ENCODE measurements around the gene CDH23.

The CDH23 gene

DNA sequence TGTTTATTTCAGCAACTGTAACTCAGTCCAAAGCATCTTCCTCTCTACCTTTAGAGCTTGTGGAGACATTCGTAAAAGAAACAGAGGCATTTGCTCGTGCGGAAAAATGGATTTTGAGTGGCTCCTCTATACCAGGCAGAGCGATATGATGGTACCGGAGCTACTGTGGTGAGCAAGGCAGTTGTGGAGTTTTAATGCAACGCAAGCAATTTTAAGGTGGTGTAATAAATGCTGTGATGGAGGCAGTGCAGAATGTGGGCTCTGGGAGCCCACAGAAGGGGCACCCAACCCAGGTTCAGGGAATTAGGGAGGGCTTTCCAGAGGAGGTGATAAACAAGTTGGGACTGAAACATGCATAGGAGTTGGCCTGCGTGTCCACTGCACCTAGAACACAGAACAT lies 149.5 kb downstream of the CDH23 start:
- TF ChIP-seq EZH2phosphoT487 (IDR thresholded peaks at IDR 0.05; ENCODE audit: borderline replicate concordance): no peak
- TF ChIP-seq, protein P1, sequence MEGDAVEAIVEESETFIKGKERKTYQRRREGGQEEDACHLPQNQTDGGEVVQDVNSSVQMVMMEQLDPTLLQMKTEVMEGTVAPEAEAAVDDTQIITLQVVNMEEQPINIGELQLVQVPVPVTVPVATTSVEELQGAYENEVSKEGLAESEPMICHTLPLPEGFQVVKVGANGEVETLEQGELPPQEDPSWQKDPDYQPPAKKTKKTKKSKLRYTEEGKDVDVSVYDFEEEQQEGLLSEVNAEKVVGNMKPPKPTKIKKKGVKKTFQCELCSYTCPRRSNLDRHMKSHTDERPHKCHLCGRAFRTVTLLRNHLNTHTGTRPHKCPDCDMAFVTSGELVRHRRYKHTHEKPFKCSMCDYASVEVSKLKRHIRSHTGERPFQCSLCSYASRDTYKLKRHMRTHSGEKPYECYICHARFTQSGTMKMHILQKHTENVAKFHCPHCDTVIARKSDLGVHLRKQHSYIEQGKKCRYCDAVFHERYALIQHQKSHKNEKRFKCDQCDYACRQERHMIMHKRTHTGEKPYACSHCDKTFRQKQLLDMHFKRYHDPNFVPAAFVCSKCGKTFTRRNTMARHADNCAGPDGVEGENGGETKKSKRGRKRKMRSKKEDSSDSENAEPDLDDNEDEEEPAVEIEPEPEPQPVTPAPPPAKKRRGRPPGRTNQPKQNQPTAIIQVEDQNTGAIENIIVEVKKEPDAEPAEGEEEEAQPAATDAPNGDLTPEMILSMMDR (conservative IDR thresholded peaks at IDR 0.05; ENCODE audit: low read length): no peak
- H3K36me3 ChIP-seq (ENCODE audit: insufficient read depth, low read length): no peaks in the 10 kb centered on the region
- H4K20me1 ChIP-seq (ENCODE audit: insufficient read depth, low read length, poor library complexity, severe bottlenecking): no peaks in the 10 kb centered on the region
- no peaks in the 10 kb centered on the region for H3K79me2 ChIP-seq (ENCODE audit: insufficient read depth, low read length)
- no peak overlapping the region for H3K4me2 ChIP-seq (ENCODE audit: low read depth, low read length, poor library complexity, severe bottlenecking)
- H3K9ac ChIP-seq (ENCODE audit: low read depth, low read length, poor library complexity, severe bottlenecking): no peak overlapping the region
- no peaks in the 10 kb centered on the region for H3K9me2 ChIP-seq (replicated peaks; ENCODE audit: low read depth, low read length)
- no peaks in the 10 kb centered on the region for H3F3A ChIP-seq (ENCODE audit: low read depth)
- H3K4me3 ChIP-seq (ENCODE audit: low read length, poor library complexity, severe bottlenecking): no peak overlapping the region
- no peaks in the 10 kb centered on the region for H3K27me3 ChIP-seq (ENCODE audit: insufficient read depth, low read length, poor library complexity, severe bottlenecking)
- no peaks in the 10 kb centered on the region for H3K9me3 ChIP-seq (ENCODE audit: insufficient read depth, low read depth, low read length)
- H3K4me1 ChIP-seq (ENCODE audit: insufficient read depth, low read length, poor library complexity, severe bottlenecking): no peaks in the 10 kb centered on the region
- H2AFZ ChIP-seq (ENCODE audit: low read length): no peak overlapping the region

DNA sequence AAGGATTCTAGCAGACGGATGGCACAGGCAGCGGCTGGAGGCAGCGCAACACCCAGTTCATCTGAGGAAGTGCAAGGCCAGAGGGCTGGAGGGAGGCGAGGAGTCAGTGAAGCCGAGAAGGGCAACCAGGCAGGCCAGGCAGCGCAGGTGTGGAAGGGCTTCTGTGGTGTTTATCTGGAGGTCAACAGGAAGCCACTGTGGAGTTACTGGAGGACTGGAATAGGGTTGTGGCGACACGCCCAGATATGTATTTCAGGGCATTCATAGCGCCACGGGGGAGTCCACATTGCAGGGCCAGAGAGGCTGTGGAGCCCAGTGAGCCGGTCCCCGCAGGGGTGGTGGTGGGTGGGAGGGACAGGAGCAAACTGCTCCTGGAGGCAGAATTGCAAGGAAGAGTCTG lies 150.6 kb downstream of the CDH23 start:
- Histone ChIP-seq H3K4me3 (ENCODE audit: low read length, poor library complexity, severe bottlenecking) (no peak overlapping the region), H3K9me2 (replicated peaks; ENCODE audit: low read depth, low read length) (no peaks in the 10 kb centered on the region), H4K20me1 (ENCODE audit: insufficient read depth, low read length, poor library complexity, severe bottlenecking) (no peaks in the 10 kb centered on the region), H3K9me3 (ENCODE audit: insufficient read depth, low read depth, low read length) (no peaks in the 10 kb centered on the region), H3K4me1 (ENCODE audit: insufficient read depth, low read length, poor library complexity, severe bottlenecking) (no peaks in the 10 kb centered on the region), H3K9ac (ENCODE audit: low read depth, low read length, poor library complexity, severe bottlenecking) (no peak overlapping the region), H3K79me2 (ENCODE audit: insufficient read depth, low read length) (no peaks in the 10 kb centered on the region), H2AFZ (ENCODE audit: low read length) (no peak overlapping the region), H3K27me3 (ENCODE audit: insufficient read depth, low read length, poor library complexity, severe bottlenecking) (no peaks in the 10 kb centered on the region), H3K36me3 (ENCODE audit: insufficient read depth, low read length) (no peaks in the 10 kb centered on the region), H3K4me2 (ENCODE audit: low read depth, low read length, poor library complexity, severe bottlenecking) (no peak overlapping the region), H3F3A (ENCODE audit: low read depth) (no peaks in the 10 kb centered on the region)
- TF ChIP-seq EZH2phosphoT487 (IDR thresholded peaks at IDR 0.05; ENCODE audit: borderline replicate concordance): no peak
- TF ChIP-seq, protein P1 (conservative IDR thresholded peaks at IDR 0.05; ENCODE audit: low read length): no peak

DNA sequence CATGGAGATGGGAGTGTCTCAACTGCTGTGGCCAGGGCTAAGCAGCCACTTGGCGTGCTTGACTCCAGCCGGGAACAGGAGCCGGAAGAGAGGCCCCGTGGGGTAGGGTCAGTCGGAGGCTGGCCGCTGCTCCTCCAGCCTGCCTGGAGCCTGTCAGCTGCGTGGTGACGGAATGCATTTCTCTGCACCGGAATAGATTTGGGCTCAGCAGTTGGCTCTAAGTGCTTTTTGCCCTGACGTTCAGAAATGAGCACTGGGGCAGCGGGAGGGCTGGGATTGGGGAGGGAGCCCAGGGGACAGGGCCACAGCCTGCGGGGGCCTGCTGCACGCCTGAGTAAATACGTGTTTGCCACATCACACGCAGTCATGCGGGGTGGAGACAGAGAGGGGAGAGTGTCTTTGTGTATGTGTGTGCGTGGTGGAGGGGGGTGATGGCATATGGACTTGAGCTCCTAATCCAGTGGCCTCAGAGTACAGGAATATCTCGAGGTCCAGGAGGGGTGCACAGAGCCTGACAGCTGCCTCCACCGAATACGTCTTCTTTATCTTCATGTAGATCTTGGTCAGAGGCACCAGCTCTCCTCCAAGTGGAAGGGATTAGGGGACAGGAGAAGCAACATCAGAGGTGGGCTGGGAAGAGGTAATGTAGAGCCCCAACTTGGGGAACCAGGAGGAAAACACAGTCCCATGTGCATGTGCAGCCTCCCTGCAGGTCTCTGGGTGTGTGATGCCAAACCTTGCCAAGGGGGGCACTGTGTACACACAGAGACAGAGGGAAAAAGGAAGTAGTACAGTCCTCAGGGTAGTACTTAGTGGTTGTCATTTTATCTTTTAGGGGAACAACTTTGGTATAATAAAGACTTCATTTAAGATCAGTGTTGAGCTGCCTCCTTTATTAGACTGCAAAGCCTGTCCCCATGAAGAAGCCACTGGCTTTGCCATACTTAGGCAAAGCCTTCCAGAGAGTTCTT lies 151.4 kb downstream of the CDH23 start:
- Histone ChIP-seq H3K27me3 (ENCODE audit: insufficient read depth, low read length, poor library complexity, severe bottlenecking) (no peaks in the 10 kb centered on the region), H3K79me2 (ENCODE audit: insufficient read depth, low read length) (no peaks in the 10 kb centered on the region), H3K4me1 (ENCODE audit: insufficient read depth, low read length, poor library complexity, severe bottlenecking) (no peaks in the 10 kb centered on the region), H3K9ac (ENCODE audit: low read depth, low read length, poor library complexity, severe bottlenecking) (no peak overlapping the region), H3F3A (ENCODE audit: low read depth) (no peaks in the 10 kb centered on the region), H3K36me3 (ENCODE audit: insufficient read depth, low read length) (no peaks in the 10 kb centered on the region), H3K9me2 (replicated peaks; ENCODE audit: low read depth, low read length) (no peaks in the 10 kb centered on the region), H3K9me3 (ENCODE audit: insufficient read depth, low read depth, low read length) (no peaks in the 10 kb centered on the region), H3K4me2 (ENCODE audit: low read depth, low read length, poor library complexity, severe bottlenecking) (no peak overlapping the region), H3K4me3 (ENCODE audit: low read length, poor library complexity, severe bottlenecking) (no peak overlapping the region), H4K20me1 (ENCODE audit: insufficient read depth, low read length, poor library complexity, severe bottlenecking) (no peaks in the 10 kb centered on the region), H2AFZ (ENCODE audit: low read length) (no peak overlapping the region)
- no peak for TF ChIP-seq EZH2phosphoT487 (IDR thresholded peaks at IDR 0.05; ENCODE audit: borderline replicate concordance)
- TF ChIP-seq, protein P1 (conservative IDR thresholded peaks at IDR 0.05; ENCODE audit: low read length): peak; percentile 41

Measured in Loucy (cell line).